Measurements from ENCODE around the gene P2RY8.
"Not testable (repeated sequence)": the region's sequence is repeated elsewhere in the genome, so short reads cannot be mapped to it uniquely, and the experiment has no call there.

P2RY8 gene
- long read RNA-seq, donor 1: 0 reads
- long read RNA-seq, donor 2, full-length matches to known transcripts: 2 of 2 reads
- long read RNA-seq, donor 2, partial matches to known transcripts: 0 of 2 reads
- long read RNA-seq, donor 2, other reads (novel, unspliced or antisense): 0 of 2 reads
- long read RNA-seq, donor 3: 0 reads
- long read RNA-seq, donor 4: 0 reads
- long read RNA-seq, donor 5: 0 reads
- long read RNA-seq, donor 6: 0 reads
- long read RNA-seq, donor 7: 0 reads
- long read RNA-seq, donor 8: 0 reads

GRCh38 chrX:1537031-1537715 lies at the start of gene P2RY8:
Gene P2RY8 (minus strand): TSS chrX:1537185. CDS start chrX:1466558, 70,627 bp downstream.
- DNase-seq: no peak

GRCh38 chrX:1584237-1585011 lies 47.4 kb upstream of the P2RY8 start:
- DNase-seq: no peak

GRCh38 chrX:1582686-1583437 lies 45.9 kb upstream of the P2RY8 start:
- no peak for DNase-seq

GRCh38 chrX:1581132-1581531 lies 44.1 kb upstream of the P2RY8 start:
- DNase-seq: no peak

- no peak for DNase-seq
These were observed 41.7 kb upstream of the P2RY8 start for GRCh38 chrX:1578511-1579173.

GRCh38 chrX:1577845-1578244 lies 40.9 kb upstream of the P2RY8 start:
- no peak for DNase-seq

GRCh38 chrX:1576201-1576992 lies 39.4 kb upstream of the P2RY8 start:
- no peak for DNase-seq

GRCh38 chrX:1574181-1574580 lies 37.2 kb upstream of the P2RY8 start:
- not testable (repeated sequence) for DNase-seq

- DNase-seq: no peak
These were observed 28.0 kb upstream of the P2RY8 start for GRCh38 chrX:1564750-1565683.

GRCh38 chrX:1564077-1564476 lies 27.1 kb upstream of the P2RY8 start:
- DNase-seq: not testable (repeated sequence)

- no peak for DNase-seq
These were observed 24.2 kb upstream of the P2RY8 start for GRCh38 chrX:1561164-1561563.

- no peak for DNase-seq
These were observed 21.9 kb upstream of the P2RY8 start for GRCh38 chrX:1558761-1559468.

GRCh38 chrX:1557442-1557841 lies 20.5 kb upstream of the P2RY8 start:
- not testable (repeated sequence) for DNase-seq

- no peak for DNase-seq
These were observed 18.4 kb upstream of the P2RY8 start for GRCh38 chrX:1555370-1555769.

- no peak for DNase-seq
These were observed 17.7 kb upstream of the P2RY8 start for GRCh38 chrX:1554469-1555210.

- no peak for DNase-seq
These were observed 15.1 kb upstream of the P2RY8 start for GRCh38 chrX:1551959-1552546.

- no peak for DNase-seq
These were observed 9.8 kb upstream of the P2RY8 start for GRCh38 chrX:1546691-1547251.

Measured in right kidney (tissue), 9 donors.